Measurements from ENCODE around the gene SELP.

The SELP gene

DNA sequence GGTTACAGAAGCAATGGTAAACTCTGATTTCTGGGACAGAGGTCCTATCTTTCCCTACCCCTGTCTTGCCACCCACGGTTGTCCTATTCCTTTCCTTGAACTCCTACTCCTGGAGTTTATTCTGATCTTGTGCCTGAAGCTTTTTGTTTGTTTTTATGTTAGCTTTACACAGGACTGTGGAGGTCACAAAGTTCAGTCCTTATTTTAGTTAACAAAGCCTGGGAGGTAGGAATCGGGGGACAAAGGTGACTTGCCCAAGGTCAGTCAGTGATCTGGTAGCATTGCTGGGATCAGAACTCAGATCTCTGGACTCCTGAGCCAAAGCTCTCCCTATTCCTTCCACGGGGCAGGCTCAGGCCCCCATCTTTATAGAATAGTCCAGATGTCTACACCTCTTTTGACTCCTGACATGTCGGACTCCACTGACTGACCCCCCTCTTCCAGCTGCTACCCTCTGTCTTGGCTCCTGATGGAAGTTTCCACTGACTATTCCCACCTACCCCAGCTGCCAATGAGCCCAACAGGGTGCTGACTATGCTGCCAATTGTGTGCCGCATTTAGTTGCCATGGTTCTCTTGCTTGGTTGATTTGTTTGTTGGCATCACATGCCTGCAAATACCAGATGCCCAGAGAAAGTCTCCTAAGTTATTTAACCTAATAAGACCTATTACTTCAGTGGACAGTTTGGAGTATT is 53.5 kb downstream of the SELP start:
- DNase-seq (ENCODE audit: low read depth) = no peak

DNA sequence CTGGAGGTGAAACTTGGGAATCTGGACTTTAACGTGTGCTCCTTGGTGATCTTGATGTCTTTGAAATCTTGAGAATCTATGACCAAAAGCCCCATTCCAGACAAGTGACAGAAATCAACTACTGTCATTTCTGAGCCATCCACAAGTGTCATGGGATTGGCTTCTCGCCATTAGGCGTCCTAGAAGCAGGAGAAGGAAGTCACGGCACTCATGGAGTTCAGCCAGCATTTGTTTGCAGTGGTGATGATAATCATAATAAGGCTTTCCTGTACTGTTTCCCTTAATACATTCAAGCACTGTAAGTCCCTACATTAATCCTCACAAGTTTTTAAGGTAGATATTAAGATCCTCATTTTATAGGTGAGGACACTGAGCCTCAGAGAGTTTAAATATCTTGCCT is 55.6 kb downstream of the SELP start:
- no peak for DNase-seq (ENCODE audit: low read depth)

DNA sequence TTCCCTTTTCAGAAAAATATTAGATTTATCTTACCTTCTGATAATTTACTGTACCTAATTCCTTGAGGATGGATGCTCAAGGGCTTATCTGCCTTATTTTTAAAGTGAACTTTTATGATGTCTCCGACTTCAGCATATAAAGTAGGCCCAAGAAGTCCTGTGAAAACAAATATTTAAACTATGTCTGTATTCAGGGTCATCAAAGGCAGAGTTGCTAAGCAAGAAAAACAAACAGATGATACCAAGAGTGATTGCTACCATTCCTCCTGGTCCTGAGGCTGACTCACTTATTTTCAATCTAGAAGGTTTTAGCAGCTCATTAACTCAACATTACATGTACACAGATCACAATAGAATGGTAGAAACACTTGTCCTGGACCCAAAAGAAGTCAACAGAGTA is 57.7 kb downstream of the SELP start:
- peak; percentile 41 for DNase-seq (ENCODE audit: low read depth)

DNA sequence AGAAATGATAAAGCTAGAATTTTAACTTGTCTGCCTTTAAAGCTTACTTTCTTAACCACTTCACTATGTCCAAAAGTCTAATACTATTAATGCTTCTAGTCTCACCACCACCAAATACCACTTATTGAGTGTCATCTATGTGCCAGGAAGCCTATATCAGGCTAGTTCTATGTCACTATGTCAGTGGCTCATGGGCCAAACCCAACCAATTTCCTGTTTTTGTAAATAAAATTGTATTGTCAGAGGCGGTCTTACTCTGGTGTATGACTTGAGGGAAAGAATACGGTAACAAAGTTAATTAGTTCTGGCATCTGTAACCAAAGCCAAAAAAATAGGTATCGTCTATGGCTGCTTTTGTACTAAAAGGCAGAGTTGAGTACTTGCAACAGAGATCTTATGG is 58.5 kb downstream of the SELP start:
- no peak for DNase-seq (ENCODE audit: low read depth)

GRCh38 chr1:169570172-169570574 is 59.8 kb downstream of the SELP start:
- no peak for DNase-seq (ENCODE audit: low read depth)

DNA sequence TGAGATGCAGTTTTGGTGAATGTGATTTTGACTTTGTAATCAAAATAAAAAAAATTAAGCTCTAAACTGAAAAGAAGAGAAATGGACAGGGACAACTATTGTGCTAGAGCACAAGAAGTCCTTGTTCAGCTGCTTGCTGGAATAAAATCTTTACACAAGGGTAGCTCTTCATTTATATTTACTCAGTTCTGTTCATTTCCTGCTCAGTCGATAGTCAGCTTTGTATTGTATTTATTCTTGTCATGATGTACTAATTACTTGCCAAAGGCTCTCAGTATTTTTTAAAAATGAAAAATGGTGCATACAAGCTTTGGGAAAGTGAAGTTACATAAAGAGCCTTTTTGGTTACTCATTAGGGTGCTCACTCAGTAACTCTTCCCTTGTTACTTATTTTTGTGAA is 61.4 kb downstream of the SELP start:
- DNase-seq (ENCODE audit: low read depth) = no peak

DNA sequence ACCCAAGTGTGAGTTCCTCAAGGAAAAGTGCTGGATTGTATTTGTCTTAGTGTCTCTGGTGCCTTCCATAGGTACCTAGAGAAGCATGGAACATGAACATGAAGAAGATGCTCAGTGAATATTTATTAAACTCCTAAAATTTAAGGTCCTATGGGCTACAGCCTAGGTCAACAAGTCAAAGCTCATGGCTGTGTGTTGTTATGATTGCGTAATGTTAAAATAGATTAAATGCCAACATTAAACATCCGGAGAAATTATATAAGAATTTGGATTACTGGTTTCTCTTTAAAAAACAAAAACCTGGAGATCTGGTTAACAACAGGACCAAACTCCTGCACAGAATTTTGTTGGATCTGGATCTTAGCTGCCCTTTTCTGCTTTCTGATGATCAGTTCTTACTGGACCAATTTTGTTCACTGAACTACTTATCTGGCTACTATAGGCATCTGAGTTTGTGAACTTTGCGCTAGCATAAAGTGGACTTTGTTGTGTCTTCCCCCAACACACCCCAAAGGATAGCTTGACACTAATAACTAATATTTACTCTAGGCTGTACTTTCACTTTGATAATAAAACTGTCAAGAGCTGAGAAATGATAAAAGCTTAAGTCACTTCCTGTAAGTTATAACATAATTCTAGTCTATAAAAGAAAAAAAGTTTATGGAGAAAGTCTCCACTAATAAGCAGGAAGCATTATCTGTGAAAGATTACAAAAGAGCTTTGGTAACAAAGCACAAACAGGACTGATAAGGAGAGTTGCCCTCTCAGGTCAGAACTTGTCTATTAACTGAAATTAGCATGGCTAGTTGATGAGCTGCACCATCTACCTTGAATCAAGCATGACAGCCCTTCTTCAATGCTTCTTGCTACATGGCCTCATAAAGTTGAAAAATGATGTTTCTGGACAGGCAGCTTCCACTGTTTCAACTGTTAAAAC is 64.3 kb downstream of the SELP start:
- DNase-seq (ENCODE audit: low read depth) = peak; percentile 20

DNA sequence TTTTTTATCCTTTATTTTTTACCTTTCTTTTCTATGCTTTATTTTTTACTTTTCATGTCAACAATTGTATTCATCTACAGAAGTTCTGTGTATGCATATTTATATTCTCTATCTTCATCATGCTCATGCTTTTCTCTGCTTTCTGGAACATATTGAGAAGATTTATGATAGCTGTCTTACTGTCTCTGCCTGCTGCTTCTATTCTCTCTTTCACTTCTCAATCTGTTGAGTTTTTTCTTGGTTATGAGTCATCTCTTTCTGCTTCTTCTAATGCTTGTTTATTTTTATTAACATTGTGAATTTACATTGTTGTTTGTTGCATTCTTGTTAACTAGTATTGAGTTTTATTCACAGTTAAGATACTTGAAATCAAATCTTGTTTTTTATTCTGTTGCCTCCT is 66.3 kb downstream of the SELP start:
- DNase-seq (ENCODE audit: low read depth) = no peak

DNA sequence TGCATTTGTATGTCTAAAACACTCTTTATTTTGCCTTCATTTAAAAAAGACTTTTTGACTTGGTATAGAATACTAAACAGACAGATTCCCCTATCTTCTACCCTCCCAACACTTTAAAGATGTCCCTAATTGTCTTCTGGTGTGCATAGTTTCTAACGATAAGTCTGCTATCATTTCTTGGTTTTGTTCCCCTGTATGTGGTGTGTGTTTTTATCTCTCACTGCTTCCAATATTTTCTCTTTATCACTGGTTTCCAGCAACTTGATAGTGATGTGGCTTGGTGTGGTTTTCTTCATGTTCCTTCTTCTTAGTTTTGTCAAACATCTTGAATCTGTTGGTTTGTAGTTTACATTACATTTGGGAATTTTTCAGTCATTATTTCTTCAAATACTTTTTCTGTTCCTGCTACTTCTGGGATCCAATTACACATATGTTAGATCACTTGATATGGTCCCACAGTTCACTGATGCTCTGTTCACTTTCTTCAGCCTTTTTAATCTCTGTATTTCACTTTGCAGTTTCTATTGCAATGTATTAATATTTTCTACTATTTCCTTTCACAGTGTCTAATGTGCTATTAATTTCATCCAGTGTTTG is 66.8 kb downstream of the SELP start:
- DNase-seq (ENCODE audit: low read depth) = no peak

DNA sequence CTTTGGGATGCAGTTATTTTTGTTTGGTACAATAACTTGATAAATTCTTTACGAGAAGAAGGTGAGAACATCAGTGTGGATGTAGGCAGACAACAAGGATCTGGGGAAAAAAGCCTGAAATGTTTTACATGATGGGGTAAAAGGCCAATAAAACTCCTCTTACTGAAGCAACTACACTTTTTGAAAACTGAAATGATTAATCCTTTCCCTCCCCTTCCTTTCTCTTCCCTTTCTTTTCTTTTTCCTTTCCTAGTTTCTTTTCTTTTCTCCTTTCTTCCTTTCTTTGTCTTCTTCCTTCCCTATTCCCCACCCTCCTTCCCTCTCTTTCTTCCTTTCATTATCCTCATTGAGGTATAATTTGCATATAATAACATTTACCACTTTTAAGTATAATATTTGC is 68.2 kb downstream of the SELP start:
- DNase-seq (ENCODE audit: low read depth) = no peak

DNA sequence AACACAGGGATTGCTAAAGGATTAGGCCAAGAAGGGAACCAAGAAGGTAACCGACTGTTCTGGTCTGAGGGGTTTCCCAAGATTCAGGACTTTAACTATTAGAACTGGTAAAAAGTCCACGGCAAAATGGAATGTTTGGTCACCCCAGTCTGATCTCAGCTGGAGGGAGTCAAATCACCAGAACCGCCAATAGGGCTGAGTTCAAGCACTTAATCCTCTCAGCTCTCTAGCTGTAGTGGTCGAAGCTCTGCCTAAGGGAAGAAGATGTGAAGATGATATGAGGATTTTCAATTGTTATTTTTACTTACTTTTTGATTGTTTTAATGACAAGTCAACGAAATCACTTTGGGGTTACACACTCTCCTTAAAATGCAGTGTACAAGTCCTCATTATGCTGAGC is 72.8 kb downstream of the SELP start:
- no peak for DNase-seq (ENCODE audit: low read depth)

DNA sequence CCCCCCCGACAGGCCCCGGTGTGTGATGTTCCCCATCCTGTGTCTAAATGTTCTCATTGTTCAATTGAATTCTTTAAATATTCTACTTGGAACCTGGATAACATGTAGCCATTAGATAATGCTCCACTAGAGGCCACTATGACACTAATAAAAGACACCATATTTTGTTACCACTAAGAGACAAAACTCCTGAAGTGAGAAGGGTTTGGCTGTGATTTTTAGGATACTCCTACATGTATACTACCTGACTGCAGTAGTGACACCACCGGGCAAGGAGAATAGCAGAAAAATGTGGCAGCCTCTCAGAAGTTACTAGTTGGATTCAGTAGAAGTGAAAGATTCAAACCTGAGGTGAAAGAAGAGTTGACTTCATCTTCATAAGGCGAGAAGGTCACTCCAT is 79.6 kb downstream of the SELP start:
- DNase-seq (ENCODE audit: low read depth) = peak; percentile 38

DNA sequence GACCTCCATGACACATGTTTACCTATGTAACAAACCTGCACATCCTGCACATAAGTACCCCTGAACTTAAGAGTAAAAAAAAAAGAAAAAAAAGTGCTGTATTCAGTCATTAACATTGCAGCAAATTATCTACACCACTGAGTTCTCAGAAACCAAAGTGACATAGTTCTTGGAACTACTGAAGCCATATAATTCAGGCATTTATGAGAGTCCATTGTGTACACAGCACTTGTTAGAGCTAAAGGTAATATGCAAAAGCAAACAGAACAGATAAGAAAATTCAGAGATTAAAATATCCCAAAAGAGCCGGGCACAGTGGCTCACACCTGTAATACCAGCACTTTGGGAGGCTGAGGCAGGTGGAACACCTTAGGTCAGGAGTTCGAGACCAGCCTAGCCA is 81.6 kb downstream of the SELP start:
- DNase-seq (ENCODE audit: low read depth) = no peak

GRCh38 chr1:169546087-169546995 is 83.6 kb downstream of the SELP start:
- DNase-seq (ENCODE audit: low read depth) = peak; percentile 82

- DNase-seq (ENCODE audit: low read depth) = no peak
These were observed 84.5 kb downstream of the SELP start for GRCh38 chr1:169545472-169545871.

DNA sequence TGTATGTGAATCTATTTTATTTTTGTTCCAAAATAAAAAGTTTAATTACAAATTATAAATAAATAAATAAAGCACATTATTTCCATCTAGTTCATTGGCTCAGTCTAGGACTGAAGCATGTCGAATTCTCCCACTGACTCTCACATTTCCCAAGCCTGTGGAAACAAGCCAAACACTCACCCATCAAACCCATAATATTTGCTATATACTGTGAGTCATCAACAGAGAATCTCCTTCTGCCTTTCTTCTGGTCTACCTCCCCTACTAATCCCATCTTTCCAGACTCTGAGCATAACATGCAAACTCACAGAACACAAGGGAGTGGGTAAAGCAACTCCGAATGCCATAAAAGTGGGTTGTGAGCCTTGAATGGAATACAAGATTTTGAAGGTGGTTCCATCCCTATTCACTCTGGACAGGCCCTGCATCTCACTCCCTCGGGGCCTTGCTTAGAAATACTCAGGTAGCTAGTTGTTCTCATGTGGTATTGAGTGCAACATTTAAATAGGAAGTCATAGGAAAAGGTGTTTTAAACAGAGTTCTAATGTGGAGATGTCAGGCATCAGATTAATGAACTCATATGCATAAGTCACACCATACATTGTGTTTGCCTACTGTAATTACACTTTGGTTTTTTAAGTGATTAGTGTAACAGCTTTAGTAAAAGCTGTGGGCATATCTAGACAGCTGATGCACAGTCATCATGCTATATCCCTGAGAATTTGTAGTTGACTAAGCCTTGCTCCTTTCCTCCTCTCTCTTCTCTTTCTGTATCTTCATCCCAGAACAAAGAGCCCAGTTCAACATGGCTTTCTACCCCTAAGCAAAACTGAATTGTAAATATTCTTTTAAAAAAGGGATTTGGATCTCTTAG is 90.7 kb downstream of the SELP start:
- peak; percentile 95 for DNase-seq (ENCODE audit: low read depth)

All from amniotic epithelial cell (primary cell).